ENCODE data around the gene MOV10. TPM values are rescaled to one million over a fixed set of nuclear protein-coding genes. Genes with fewer than 3 reads are reported as not detected.
"Not testable (repeated sequence)": the region's sequence is repeated elsewhere in the genome, so short reads cannot be mapped to it uniquely, and the experiment has no call there.

The MOV10 gene
- total RNA-seq, 2 donors from 2014 or later = 28.3 to 31.9 TPM

DNA sequence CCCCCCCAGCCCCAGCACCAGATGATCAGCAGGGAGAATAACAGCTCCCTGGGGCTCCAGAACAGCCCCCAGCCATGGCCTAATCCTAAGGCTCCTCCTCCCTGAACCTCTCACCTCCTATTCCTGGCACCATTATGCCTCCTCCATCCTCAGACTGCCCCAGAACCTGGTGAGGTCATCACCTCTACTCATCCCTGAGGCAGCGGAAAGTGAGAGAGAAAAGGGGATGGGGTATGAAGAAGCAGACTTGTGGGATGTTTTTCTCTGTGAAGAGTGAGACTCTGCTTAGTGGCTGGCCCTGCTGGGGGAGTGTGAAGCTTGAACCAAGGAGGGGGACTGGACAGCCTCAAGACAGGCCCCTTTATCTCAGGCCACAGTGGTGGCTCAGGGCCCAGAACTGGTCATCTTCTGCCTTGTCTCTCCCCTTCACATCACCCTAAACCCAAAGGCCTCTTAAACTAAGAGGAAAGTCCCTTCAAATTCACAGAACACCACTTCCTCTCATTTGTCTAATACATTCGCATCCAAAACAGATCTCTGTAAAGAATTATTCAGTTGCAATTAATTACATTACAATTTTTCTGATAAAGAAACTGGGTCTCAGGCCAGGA is 42.9 kb downstream of the MOV10 start:
- no peaks in the 10 kb centered on the region for H3K27me3 ChIP-seq (replicated peaks; ENCODE audit: insufficient read depth)
- peaks cover 5 to 23% of the 10 kb centered on the region in 2 donors for H3K4me1 ChIP-seq (ENCODE audit: control insufficient read depth in 1 of 2, low read depth in 2 of 2)
- TF ChIP-seq, protein P1, sequence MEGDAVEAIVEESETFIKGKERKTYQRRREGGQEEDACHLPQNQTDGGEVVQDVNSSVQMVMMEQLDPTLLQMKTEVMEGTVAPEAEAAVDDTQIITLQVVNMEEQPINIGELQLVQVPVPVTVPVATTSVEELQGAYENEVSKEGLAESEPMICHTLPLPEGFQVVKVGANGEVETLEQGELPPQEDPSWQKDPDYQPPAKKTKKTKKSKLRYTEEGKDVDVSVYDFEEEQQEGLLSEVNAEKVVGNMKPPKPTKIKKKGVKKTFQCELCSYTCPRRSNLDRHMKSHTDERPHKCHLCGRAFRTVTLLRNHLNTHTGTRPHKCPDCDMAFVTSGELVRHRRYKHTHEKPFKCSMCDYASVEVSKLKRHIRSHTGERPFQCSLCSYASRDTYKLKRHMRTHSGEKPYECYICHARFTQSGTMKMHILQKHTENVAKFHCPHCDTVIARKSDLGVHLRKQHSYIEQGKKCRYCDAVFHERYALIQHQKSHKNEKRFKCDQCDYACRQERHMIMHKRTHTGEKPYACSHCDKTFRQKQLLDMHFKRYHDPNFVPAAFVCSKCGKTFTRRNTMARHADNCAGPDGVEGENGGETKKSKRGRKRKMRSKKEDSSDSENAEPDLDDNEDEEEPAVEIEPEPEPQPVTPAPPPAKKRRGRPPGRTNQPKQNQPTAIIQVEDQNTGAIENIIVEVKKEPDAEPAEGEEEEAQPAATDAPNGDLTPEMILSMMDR (IDR thresholded peaks at IDR 0.05) = no peak
- ATAC-seq (ENCODE audit: insufficient number of reproducible peaks, low FRiP score, low read depth) (no peak), DNase-seq (ENCODE audit: low spot score) (no peak)
- H3K4me3 ChIP-seq = no peak overlapping the region
- no peaks in the 10 kb centered on the region for H3K9me3 ChIP-seq
- H3K36me3 ChIP-seq = no peaks in the 10 kb centered on the region
- H3K27ac ChIP-seq = no peak overlapping the region

DNA sequence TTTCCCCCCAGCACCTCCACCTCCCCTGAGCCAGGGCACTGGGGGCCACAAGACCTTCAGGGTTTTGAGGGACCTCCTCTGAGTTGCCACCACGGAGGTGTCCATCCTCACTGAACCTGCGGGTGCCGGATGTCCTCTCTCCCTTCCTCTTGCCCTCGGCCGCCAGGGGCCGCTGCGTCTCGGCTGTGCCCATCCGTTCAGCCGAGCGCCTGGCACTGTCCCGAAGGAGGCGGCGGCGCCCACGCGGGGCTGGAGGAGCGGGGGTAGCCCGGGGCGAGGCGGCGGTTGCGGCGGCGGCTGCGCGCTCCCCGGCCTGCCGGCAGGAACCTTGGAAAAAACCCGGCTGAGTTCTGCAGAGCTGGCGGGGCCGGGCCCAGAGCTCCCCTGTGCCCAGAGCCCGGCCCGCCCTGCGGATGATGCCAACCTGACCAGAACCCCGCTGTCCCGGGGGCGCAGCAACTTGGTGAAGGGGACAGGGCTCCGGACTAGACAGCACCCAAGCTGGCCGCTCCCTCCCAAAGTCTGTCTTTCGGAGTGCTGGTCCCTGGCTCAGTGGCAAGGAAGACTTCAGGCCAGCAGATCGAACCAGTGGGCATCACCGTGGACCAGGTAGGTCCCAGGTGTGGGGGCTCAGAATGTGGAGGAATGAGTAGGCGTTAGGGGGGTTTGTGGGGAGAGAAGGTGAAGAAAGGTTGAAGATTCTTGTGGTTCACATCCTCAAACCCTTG is 44.4 kb downstream of the MOV10 start:
- DNase-seq (ENCODE audit: low spot score) = no peak
- TF ChIP-seq, protein P1 (IDR thresholded peaks at IDR 0.05) = peak; percentile 88
- H3K9me3 ChIP-seq = no peaks in the 10 kb centered on the region
- ATAC-seq (ENCODE audit: insufficient number of reproducible peaks, low FRiP score, low read depth) = no peak
- H3K4me1 ChIP-seq (ENCODE audit: control insufficient read depth in 1 of 2, low read depth in 2 of 2) = peaks cover 5 to 20% of the 10 kb centered on the region in 2 donors
- H3K27me3 ChIP-seq (replicated peaks; ENCODE audit: insufficient read depth) = no peaks in the 10 kb centered on the region
- no peaks in the 10 kb centered on the region for H3K36me3 ChIP-seq
- H3K27ac ChIP-seq = no peak overlapping the region
- peak overlapping the region; percentile 67 for H3K4me3 ChIP-seq

DNA sequence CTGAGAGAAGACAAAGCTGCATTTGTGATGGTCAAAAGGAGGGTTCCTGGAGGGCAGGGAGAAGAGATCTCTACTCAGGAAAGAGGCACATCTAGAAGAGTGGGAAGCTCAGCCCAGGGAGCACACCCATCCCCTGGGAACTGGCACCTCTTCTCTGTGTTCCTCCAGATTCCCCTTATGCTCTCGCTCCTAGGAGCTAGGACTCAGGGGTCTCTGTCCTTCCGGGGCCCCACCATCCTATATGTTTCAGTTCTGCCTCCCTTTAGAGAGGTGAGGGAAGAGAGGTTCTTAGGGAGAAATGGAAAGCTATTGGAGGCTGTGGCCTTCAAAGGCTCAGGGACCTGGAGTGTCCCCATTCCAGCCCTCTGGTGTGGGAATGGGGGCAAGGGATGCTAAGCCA is 45.2 kb downstream of the MOV10 start:
- ATAC-seq (ENCODE audit: insufficient number of reproducible peaks, low FRiP score, low read depth) (no peak), DNase-seq (ENCODE audit: low spot score) (no peak)

DNA sequence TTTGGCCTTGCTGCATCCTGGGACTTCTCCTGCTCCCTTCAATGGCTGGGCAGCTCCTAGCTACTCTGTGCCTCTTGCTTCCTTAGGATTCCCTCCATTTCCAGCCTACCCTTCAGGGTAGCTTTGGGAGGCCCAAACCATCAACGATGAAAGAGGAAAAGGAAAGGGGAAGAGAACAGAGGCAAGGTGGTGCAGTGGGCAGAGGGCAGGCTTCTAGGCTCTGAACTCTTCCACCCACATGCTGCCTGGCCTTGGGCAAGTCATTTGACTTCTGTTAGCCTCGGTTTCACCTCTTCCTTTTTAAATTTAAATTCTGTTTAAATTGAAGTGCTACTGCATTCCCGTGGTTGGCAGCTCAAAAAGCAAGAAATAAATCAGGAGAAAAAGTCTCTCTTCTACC is 46.3 kb downstream of the MOV10 start:
- no peak overlapping the region for H3K27ac ChIP-seq
- ATAC-seq (ENCODE audit: insufficient number of reproducible peaks, low FRiP score, low read depth) = no peak
- no peaks in the 10 kb centered on the region for H3K9me3 ChIP-seq
- no peaks in the 10 kb centered on the region for H3K27me3 ChIP-seq (replicated peaks; ENCODE audit: insufficient read depth)
- no peak overlapping the region for H3K4me3 ChIP-seq
- DNase-seq (ENCODE audit: low spot score) = no peak
- no peaks in the 10 kb centered on the region for H3K36me3 ChIP-seq
- H3K4me1 ChIP-seq (ENCODE audit: control insufficient read depth in 1 of 2, low read depth in 2 of 2) = peaks cover 5 to 11% of the 10 kb centered on the region in 2 donors
- TF ChIP-seq, protein P1 (IDR thresholded peaks at IDR 0.05) = no peak

More for the DNA sequence above, 45.2 kb downstream of the MOV10 start:
- no peaks in the 10 kb centered on the region for H3K9me3 ChIP-seq
- TF ChIP-seq, protein P1 (IDR thresholded peaks at IDR 0.05) = no peak
- H3K27me3 ChIP-seq (replicated peaks; ENCODE audit: insufficient read depth) = no peaks in the 10 kb centered on the region
- no peak overlapping the region for H3K27ac ChIP-seq
- H3K4me1 ChIP-seq (ENCODE audit: control insufficient read depth in 1 of 2, low read depth in 2 of 2) = peaks cover 5 to 12% of the 10 kb centered on the region in 2 donors
- H3K4me3 ChIP-seq = no peak overlapping the region
- no peaks in the 10 kb centered on the region for H3K36me3 ChIP-seq

DNA sequence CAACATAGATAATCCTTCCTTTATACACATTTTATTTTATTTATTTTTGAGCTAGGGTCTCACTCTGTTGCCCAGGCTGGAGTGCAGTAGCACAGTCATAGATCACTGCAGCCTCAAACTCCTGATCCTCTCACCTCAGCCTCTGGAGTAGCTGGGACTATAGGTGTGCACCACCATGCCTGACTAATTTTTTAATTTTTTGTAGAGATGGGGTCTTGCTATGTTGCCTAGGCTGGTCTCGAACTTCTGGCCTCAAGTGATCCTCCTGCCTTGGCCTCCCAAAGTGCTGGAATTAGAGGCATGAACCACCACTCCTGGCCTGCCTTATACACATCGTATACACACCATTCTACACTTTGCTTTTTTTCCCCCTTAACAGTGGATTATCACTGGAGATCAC is 46.8 kb downstream of the MOV10 start:
- H3K36me3 ChIP-seq; H3K27me3 ChIP-seq (replicated peaks; ENCODE audit: insufficient read depth); H3K4me1 ChIP-seq (ENCODE audit: control insufficient read depth in 1 of 2, low read depth in 2 of 2); H3K4me3 ChIP-seq; H3K9me3 ChIP-seq; ATAC-seq (ENCODE audit: insufficient number of reproducible peaks, low FRiP score, low read depth); DNase-seq (ENCODE audit: low spot score); H3K27ac ChIP-seq: not testable (repeated sequence)
